Activated T-cell treated with anti-CD3 and anti-CD28 coated beads, Interleukin-2, amount 50 U/mL, for 72 hours (primary cell): ENCODE measurements around the gene NLGN1. TPM values are rescaled to one million over a fixed set of nuclear protein-coding genes. Genes with fewer than 3 reads are reported as not detected.
A peak's percentile ranks its signal among the peaks of the same experiment; 100 is the strongest.

Experiments
- ATAC-seq, 2 donors: fragments of 150-1000 bp; cut with Tn5 transposase; replicated peaks in 1 of 2; 2 replicates each; pipeline ENCODE4 v1.10.0; 2021; ENCODE audit warnings: moderate library complexity in 2 of 2, mild to moderate bottlenecking in 1 of 2
- DNase-seq, 2 donors: peaks; one replicate each; pipeline ENCODE4 v3.0.0; 2021 to 2022; ENCODE audit warnings: mixed read lengths in 1 of 2
- H3K27ac Mint-ChIP-seq: one replicate; pipeline ENCODE4 v1.8.0; 2022; ENCODE audit warnings: mild to moderate bottlenecking, moderate library complexity, mixed read lengths
- H3K27me3 Mint-ChIP-seq: one replicate; pipeline ENCODE4 v1.8.0; 2022; ENCODE audit warnings: low read depth, mixed read lengths
- H3K36me3 Mint-ChIP-seq, 2 donors: one replicate each; pipeline ENCODE4 v1.8.0; 2022; ENCODE audit warnings: mixed read lengths in 2 of 2, mild to moderate bottlenecking in 1 of 2; ENCODE audit not compliant: insufficient read depth in 2 of 2
- H3K4me1 Mint-ChIP-seq: one replicate; pipeline ENCODE4 v1.8.0; 2022; ENCODE audit warnings: low read depth, mixed read lengths
- H3K4me3 Mint-ChIP-seq, 2 donors: one replicate each; pipeline ENCODE4 v1.8.0; 2022; ENCODE audit warnings: mild to moderate bottlenecking in 2 of 2, mixed read lengths in 2 of 2, moderate library complexity in 2 of 2
- H3K9me3 Mint-ChIP-seq, 2 donors: one replicate each; pipeline ENCODE4 v1.8.0; 2022; ENCODE audit warnings: mixed read lengths in 2 of 2
- total RNA-seq, 2 donors: library from RNA; stranded (reverse); gene quantifications; one replicate each; pipeline ENCODE4 v1.2.3, GENCODE V29; 2022

Gene NLGN1
- total RNA-seq, 2 donors from 2014 or later, result not detected

GRCh38 chr3:173748105-173748504, 350.6 kb downstream of the NLGN1 start:
- DNase-seq (no peak), ATAC-seq (no peak)
- H3K36me3 Mint-ChIP-seq, result no peaks in the 10 kb centered on the region
- H3K27me3 Mint-ChIP-seq, result no peaks in the 10 kb centered on the region
- no peak overlapping the region for H3K4me3 Mint-ChIP-seq
- H3K9me3 Mint-ChIP-seq, result peaks cover 2 to 6% of the 10 kb centered on the region in 2 donors
- no peaks in the 10 kb centered on the region for H3K4me1 Mint-ChIP-seq
- H3K27ac Mint-ChIP-seq, result no peak overlapping the region

GRCh38 chr3:173750095-173750494, 352.6 kb downstream of the NLGN1 start:
- no peak overlapping the region for H3K4me3 Mint-ChIP-seq
- H3K9me3 Mint-ChIP-seq, result peaks cover 0 to 3% of the 10 kb centered on the region in 2 donors
- ATAC-seq (peak in 1 of 2 donors; percentile 13), DNase-seq (no peak)
- H3K27me3 Mint-ChIP-seq, result no peaks in the 10 kb centered on the region
- H3K36me3 Mint-ChIP-seq, result no peaks in the 10 kb centered on the region
- no peaks in the 10 kb centered on the region for H3K4me1 Mint-ChIP-seq
- no peak overlapping the region for H3K27ac Mint-ChIP-seq

- H3K4me1 Mint-ChIP-seq, result no peaks in the 10 kb centered on the region
- H3K27ac Mint-ChIP-seq, result no peak overlapping the region
- H3K4me3 Mint-ChIP-seq, result no peak overlapping the region
- DNase-seq (no peak), ATAC-seq (no peak)
- peaks cover 0 to 3% of the 10 kb centered on the region in 2 donors for H3K9me3 Mint-ChIP-seq
- H3K36me3 Mint-ChIP-seq, result no peaks in the 10 kb centered on the region
- H3K27me3 Mint-ChIP-seq, result no peaks in the 10 kb centered on the region
These were observed 353.0 kb downstream of the NLGN1 start for GRCh38 chr3:173750591-173750990.

GRCh38 chr3:173753593-173753992, 356.0 kb downstream of the NLGN1 start:
- no peaks in the 10 kb centered on the region for H3K27me3 Mint-ChIP-seq
- H3K36me3 Mint-ChIP-seq, result no peaks in the 10 kb centered on the region
- no peak overlapping the region for H3K27ac Mint-ChIP-seq
- peaks cover 0 to 3% of the 10 kb centered on the region in 2 donors for H3K9me3 Mint-ChIP-seq
- H3K4me3 Mint-ChIP-seq, result no peak overlapping the region
- H3K4me1 Mint-ChIP-seq, result no peaks in the 10 kb centered on the region
- no peak for ATAC-seq
- no peak for DNase-seq

GRCh38 chr3:173755161-173755560, 357.6 kb downstream of the NLGN1 start:
- Mint-ChIP-seq H3K4me3 (no peak overlapping the region), H3K27me3 (no peaks in the 10 kb centered on the region), H3K4me1 (no peaks in the 10 kb centered on the region), H3K9me3 (peaks cover 0 to under 1% of the 10 kb centered on the region in 2 donors), H3K27ac (no peak overlapping the region), H3K36me3 (no peaks in the 10 kb centered on the region)
- DNase-seq (no peak), ATAC-seq (no peak)

- no peak for DNase-seq
- H3K4me3 Mint-ChIP-seq, result no peak overlapping the region
- H3K9me3 Mint-ChIP-seq, result peaks cover 1 to 2% of the 10 kb centered on the region in 2 donors
- no peaks in the 10 kb centered on the region for H3K27me3 Mint-ChIP-seq
- H3K27ac Mint-ChIP-seq, result no peak overlapping the region
- H3K36me3 Mint-ChIP-seq, result no peaks in the 10 kb centered on the region
- no peak for ATAC-seq
- no peaks in the 10 kb centered on the region for H3K4me1 Mint-ChIP-seq
These were observed 363.6 kb downstream of the NLGN1 start for GRCh38 chr3:173761161-173761560.

GRCh38 chr3:173762501-173762900, 365.0 kb downstream of the NLGN1 start:
- ATAC-seq (no peak), DNase-seq (no peak)
- no peak overlapping the region for H3K4me3 Mint-ChIP-seq
- H3K27ac Mint-ChIP-seq, result no peak overlapping the region
- no peaks in the 10 kb centered on the region for H3K36me3 Mint-ChIP-seq
- H3K9me3 Mint-ChIP-seq, result peaks cover 1 to 2% of the 10 kb centered on the region in 2 donors
- H3K27me3 Mint-ChIP-seq, result no peaks in the 10 kb centered on the region
- H3K4me1 Mint-ChIP-seq, result no peaks in the 10 kb centered on the region

GRCh38 chr3:173770011-173770410, 372.5 kb downstream of the NLGN1 start:
- no peak overlapping the region for H3K4me3 Mint-ChIP-seq
- H3K4me1 Mint-ChIP-seq, result no peaks in the 10 kb centered on the region
- peaks cover 1 to 8% of the 10 kb centered on the region in 2 donors for H3K9me3 Mint-ChIP-seq
- H3K27ac Mint-ChIP-seq, result no peak overlapping the region
- no peaks in the 10 kb centered on the region for H3K36me3 Mint-ChIP-seq
- no peaks in the 10 kb centered on the region for H3K27me3 Mint-ChIP-seq
- DNase-seq (no peak), ATAC-seq (no peak)

- no peak overlapping the region for H3K4me3 Mint-ChIP-seq
- no peak for DNase-seq
- no peaks in the 10 kb centered on the region for H3K4me1 Mint-ChIP-seq
- no peak overlapping the region for H3K27ac Mint-ChIP-seq
- H3K9me3 Mint-ChIP-seq, result peaks cover 0 to 7% of the 10 kb centered on the region in 2 donors
- H3K36me3 Mint-ChIP-seq, result no peaks in the 10 kb centered on the region
- ATAC-seq, result no peak
- H3K27me3 Mint-ChIP-seq, result no peaks in the 10 kb centered on the region
These were observed 373.4 kb downstream of the NLGN1 start for GRCh38 chr3:173770796-173771573.

GRCh38 chr3:173773800-173774199, 376.3 kb downstream of the NLGN1 start:
- DNase-seq (no peak), ATAC-seq (no peak)
- Mint-ChIP-seq H3K4me3 (no peak overlapping the region), H3K27me3 (no peaks in the 10 kb centered on the region), H3K27ac (no peak overlapping the region), H3K4me1 (no peaks in the 10 kb centered on the region), H3K36me3 (no peaks in the 10 kb centered on the region), H3K9me3 (peaks cover 0 to 5% of the 10 kb centered on the region in 2 donors)

- no peak for DNase-seq
- Mint-ChIP-seq H3K27ac (no peak overlapping the region), H3K27me3 (no peaks in the 10 kb centered on the region), H3K36me3 (no peaks in the 10 kb centered on the region), H3K9me3 (peaks cover 0 to 2% of the 10 kb centered on the region in 2 donors), H3K4me3 (no peak overlapping the region), H3K4me1 (no peaks in the 10 kb centered on the region)
- no peak for ATAC-seq
These were observed 376.8 kb downstream of the NLGN1 start for GRCh38 chr3:173774294-173774693.

GRCh38 chr3:173778251-173778650, 380.7 kb downstream of the NLGN1 start:
- Mint-ChIP-seq H3K27me3 (no peaks in the 10 kb centered on the region), H3K4me1 (no peaks in the 10 kb centered on the region), H3K4me3 (no peak overlapping the region), H3K9me3 (peaks cover 0 to 2% of the 10 kb centered on the region in 2 donors), H3K36me3 (no peaks in the 10 kb centered on the region), H3K27ac (no peak overlapping the region)
- ATAC-seq (no peak), DNase-seq (no peak)

GRCh38 chr3:173780067-173780466, 382.5 kb downstream of the NLGN1 start:
- Mint-ChIP-seq H3K36me3 (no peaks in the 10 kb centered on the region), H3K4me1 (no peaks in the 10 kb centered on the region), H3K27me3 (no peaks in the 10 kb centered on the region), H3K27ac (no peak overlapping the region), H3K4me3 (no peak overlapping the region), H3K9me3 (peaks cover 0 to 6% of the 10 kb centered on the region in 2 donors)
- ATAC-seq (no peak), DNase-seq (no peak)

- H3K9me3 Mint-ChIP-seq, result peaks cover 0 to 6% of the 10 kb centered on the region in 2 donors
- ATAC-seq (no peak), DNase-seq (no peak)
- no peak overlapping the region for H3K4me3 Mint-ChIP-seq
- H3K27ac Mint-ChIP-seq, result no peak overlapping the region
- no peaks in the 10 kb centered on the region for H3K36me3 Mint-ChIP-seq
- no peaks in the 10 kb centered on the region for H3K27me3 Mint-ChIP-seq
- no peaks in the 10 kb centered on the region for H3K4me1 Mint-ChIP-seq
These were observed 387.5 kb downstream of the NLGN1 start for GRCh38 chr3:173785004-173785403.
